Gastrocnemius medialis (tissue), 4 donors: Measurements from ENCODE around the gene SRSF3. TPM values are rescaled to one million over a fixed set of nuclear protein-coding genes. Genes with fewer than 3 reads are reported as not detected.

Experiments
- ATAC-seq, 2 donors: fragments of 150-250 bp; one replicate each; pipeline ENCODE4 v1.9.1; 2016
- DNase-seq, 2 donors: peaks; one replicate each; pipeline ENCODE4 v3.0.0-alpha.2; 2019
- H3K27ac ChIP-seq, 4 donors: fragments of 200-600 bp; sonication (generic); 1 replicate in 1 of 4; 2 replicates in 3 of 4; pipeline ENCODE4 v1.5.1; 2016 to 2018; ENCODE audit warnings: mild to moderate bottlenecking in 2 of 4, moderate library complexity in 1 of 4
- H3K27me3 ChIP-seq, 3 donors: fragments of 200-600 bp; sonication (generic) in 2 of 3; 1 replicate in 1 of 3; 2 replicates in 2 of 3; pipeline versions ENCODE4 v1.5.1 to v1.6.0; 2016 to 2019; ENCODE audit warnings: mild to moderate bottlenecking in 1 of 3, moderate library complexity in 1 of 3
- H3K36me3 ChIP-seq, 2 donors: fragments of 200-600 bp; sonication (generic) in 1 of 2; one replicate each; pipeline ENCODE4 v1.5.1; 2017 to 2018
- H3K4me1 ChIP-seq, 2 donors: fragments of 200-600 bp; sonication (generic) in 1 of 2; one replicate each; pipeline ENCODE4 v1.5.1; 2016 to 2017; ENCODE audit warnings: mild to moderate bottlenecking in 2 of 2
- H3K4me3 ChIP-seq, 4 donors: fragments of 200-600 bp; sonication (generic) in 3 of 4; 1 replicate in 1 of 4; 2 replicates in 3 of 4; pipeline ENCODE4 v1.5.1; 2016 to 2019; ENCODE audit warnings: mild to moderate bottlenecking in 2 of 4
- H3K9me3 ChIP-seq, 3 donors: fragments of 200-600 bp; sonication (generic) in 2 of 3; 1 replicate in 1 of 3; 2 replicates in 2 of 3; pipeline ENCODE4 v1.5.1; 2016 to 2019
- CTCF ChIP-seq, 5 experiments: fragments of 450-650 bp in 3 of 5; fragments of 200-600 bp in 2 of 5; sonication (generic) in 2 of 5; IDR thresholded peaks in 4 of 5; conservative IDR thresholded peaks in 1 of 5; 1 replicate in 4 of 5; 2 replicates in 1 of 5; pipeline ENCODE4 v1.5.1; 2016 to 2019; ENCODE audit warnings: antibody characterized with exemption in 5 of 5, mild to moderate bottlenecking in 3 of 5, moderate library complexity in 3 of 5
- POLR2A ChIP-seq, 2 donors: fragments of 450-650 bp; IDR thresholded peaks; one replicate each; pipeline ENCODE4 v1.6.1; 2017; ENCODE audit warnings: antibody characterized with exemption in 2 of 2, mild to moderate bottlenecking in 2 of 2, moderate library complexity in 2 of 2
- in situ Hi-C, 4 donors: fragments of 200-750 bp; cut with MboI; loops; one replicate each; pipeline versions ENCODE4 v1.15.0 to v1.8.0; 2017; ENCODE audit warnings: low sequenced_read_pairs in 4 of 4
- intact Hi-C: fragments of 100-400 bp; cut with DNase I; formaldehyde crosslinking; loops from one replicate; pipeline ENCODE4 v1.15.1; 2023; ENCODE audit warnings: low total_unique reads
- total RNA-seq, 4 donors: library from RNA; depleted of rRNA; stranded (reverse); fragments of >200 nt; gene quantifications; one replicate each; pipeline versions ENCODE4 v1.1.0 to v1.2.3, GENCODE V29; 2016

Gene SRSF3
- total RNA-seq, 4 donors from 2014 or later: 66.3 to 118 (median 83.2) TPM

GRCh38 chr6:36556281-36556680 is 37.9 kb upstream of the SRSF3 start:
- Histone ChIP-seq H3K4me1 (no peaks in the 10 kb centered on the region), H3K27me3 (no peaks in the 10 kb centered on the region), H3K4me3 (no peak overlapping the region), H3K27ac (no peak overlapping the region), H3K9me3 (no peaks in the 10 kb centered on the region), H3K36me3 (no peaks in the 10 kb centered on the region)
- no peak for ATAC-seq
- DNase-seq: no peak
- in situ Hi-C loops: no loop called here
- TF ChIP-seq POLR2A (IDR thresholded peaks at IDR 0.05) (no peak), CTCF (IDR thresholded peaks at IDR 0.05 in 4 of 5, conservative IDR thresholded peaks at IDR 0.05 in 1 of 5) (no peak)
- intact Hi-C loops: no loop called here

- in situ Hi-C loops: no loop called here
- DNase-seq (no peak), ATAC-seq (no peak)
- intact Hi-C loops: no loop called here
- no peaks in the 10 kb centered on the region for H3K36me3 ChIP-seq
- TF ChIP-seq CTCF (IDR thresholded peaks at IDR 0.05 in 4 of 5, conservative IDR thresholded peaks at IDR 0.05 in 1 of 5) (no peak), POLR2A (IDR thresholded peaks at IDR 0.05) (no peak)
- no peaks in the 10 kb centered on the region for H3K27me3 ChIP-seq
- H3K4me3 ChIP-seq: no peak overlapping the region
- H3K4me1 ChIP-seq: no peaks in the 10 kb centered on the region
- H3K27ac ChIP-seq: no peak overlapping the region
- H3K9me3 ChIP-seq: no peaks in the 10 kb centered on the region
Observed at GRCh38 chr6:36559011-36559793, 35.0 kb upstream of the SRSF3 start.

- ATAC-seq: no peak
- Histone ChIP-seq H3K9me3 (no peaks in the 10 kb centered on the region), H3K27ac (no peak overlapping the region), H3K36me3 (no peaks in the 10 kb centered on the region), H3K4me1 (no peaks in the 10 kb centered on the region), H3K4me3 (no peak overlapping the region), H3K27me3 (no peaks in the 10 kb centered on the region)
- no peak for TF ChIP-seq POLR2A (IDR thresholded peaks at IDR 0.05)
- DNase-seq: no peak
- in situ Hi-C loops: no loop called here
- intact Hi-C loops: no loop called here
Observed at GRCh38 chr6:36560822-36561221, 33.3 kb upstream of the SRSF3 start.

GRCh38 chr6:36563237-36563927 is 30.8 kb upstream of the SRSF3 start:
- no peak for TF ChIP-seq POLR2A (IDR thresholded peaks at IDR 0.05)
- TF ChIP-seq CTCF (IDR thresholded peaks at IDR 0.05 in 4 of 5, conservative IDR thresholded peaks at IDR 0.05 in 1 of 5): no peak
- H3K27me3 ChIP-seq: no peaks in the 10 kb centered on the region
- intact Hi-C loops: no loop called here
- in situ Hi-C loops: no loop called here
- no peaks in the 10 kb centered on the region for H3K36me3 ChIP-seq
- H3K9me3 ChIP-seq: no peaks in the 10 kb centered on the region
- H3K27ac ChIP-seq: no peak overlapping the region
- H3K4me3 ChIP-seq: no peak overlapping the region
- ATAC-seq: no peak
- H3K4me1 ChIP-seq: no peaks in the 10 kb centered on the region
- DNase-seq: no peak

- ATAC-seq: no peak
Observed at GRCh38 chr6:36563928-36564284, 30.3 kb upstream of the SRSF3 start.

More at GRCh38 chr6:36563928-36564284, 30.3 kb upstream of the SRSF3 start:
- Histone ChIP-seq H3K27me3 (no peaks in the 10 kb centered on the region), H3K4me3 (no peak overlapping the region), H3K4me1 (no peaks in the 10 kb centered on the region), H3K27ac (no peak overlapping the region), H3K9me3 (no peaks in the 10 kb centered on the region), H3K36me3 (no peaks in the 10 kb centered on the region)
- DNase-seq: no peak
- intact Hi-C loops: no loop called here
- in situ Hi-C loops: no loop called here
- TF ChIP-seq POLR2A (IDR thresholded peaks at IDR 0.05) (no peak), CTCF (IDR thresholded peaks at IDR 0.05 in 4 of 5, conservative IDR thresholded peaks at IDR 0.05 in 1 of 5) (no peak)
